Measurements from ENCODE around the gene CDK5.
A peak's percentile ranks its signal among the peaks of the same experiment; 100 is the strongest.
"Not testable (repeated sequence)": the region's sequence is repeated elsewhere in the genome, so short reads cannot be mapped to it uniquely, and the experiment has no call there.

The CDK5 gene

GRCh38 chr7:151056283-151056665, 1.4 kb downstream of the CDK5 start:
- DNase-seq = peak; percentile 0

- no peak for DNase-seq
Observed at GRCh38 chr7:151053751-151054150, 3.9 kb downstream of the CDK5 start.

GRCh38 chr7:151053096-151053495, 4.6 kb downstream of the CDK5 start:
- DNase-seq = no peak

GRCh38 chr7:151051108-151051507, 6.6 kb downstream of the CDK5 start:
- peak; percentile 58 for DNase-seq

- no peak for DNase-seq
Observed at GRCh38 chr7:151048911-151049463, 8.7 kb downstream of the CDK5 start.

GRCh38 chr7:151047976-151048815, 9.5 kb downstream of the CDK5 start, which contains the start of gene ASIC3:
Gene ASIC3, plus strand, starts transcription at chr7:151048531. Its CDS starts 355 bp downstream, at chr7:151048886.
- DNase-seq = no peak

- DNase-seq = peak; percentile 40
Observed at GRCh38 chr7:151046603-151047573, 10.8 kb downstream of the CDK5 start.

- no peak for DNase-seq
Observed at GRCh38 chr7:151045967-151046366, 11.7 kb downstream of the CDK5 start.

- DNase-seq = no peak
Observed at GRCh38 chr7:151045262-151045661, 12.4 kb downstream of the CDK5 start.

- DNase-seq = no peak
Observed at GRCh38 chr7:151043959-151044358, 13.7 kb downstream of the CDK5 start.

GRCh38 chr7:151043449-151043848, 14.2 kb downstream of the CDK5 start:
- not testable (repeated sequence) for DNase-seq

GRCh38 chr7:151040616-151041375, 16.9 kb downstream of the CDK5 start:
- DNase-seq = no peak

- no peak for DNase-seq
Observed at GRCh38 chr7:151039850-151040548, 17.7 kb downstream of the CDK5 start.

GRCh38 chr7:151038951-151039849, 18.5 kb downstream of the CDK5 start:
- peak; percentile 95 for DNase-seq

- no peak for DNase-seq
Observed at GRCh38 chr7:151035902-151036301, 21.8 kb downstream of the CDK5 start.

GRCh38 chr7:151035026-151035717, 22.5 kb downstream of the CDK5 start:
- DNase-seq = no peak

- no peak for DNase-seq
Observed at GRCh38 chr7:151034312-151035025, 23.2 kb downstream of the CDK5 start.

GRCh38 chr7:151033864-151034249, 23.8 kb downstream of the CDK5 start:
- DNase-seq = no peak

Data from OCI-M1 (cell line).